ENCODE results near the gene RGS5.

The RGS5 gene

DNA sequence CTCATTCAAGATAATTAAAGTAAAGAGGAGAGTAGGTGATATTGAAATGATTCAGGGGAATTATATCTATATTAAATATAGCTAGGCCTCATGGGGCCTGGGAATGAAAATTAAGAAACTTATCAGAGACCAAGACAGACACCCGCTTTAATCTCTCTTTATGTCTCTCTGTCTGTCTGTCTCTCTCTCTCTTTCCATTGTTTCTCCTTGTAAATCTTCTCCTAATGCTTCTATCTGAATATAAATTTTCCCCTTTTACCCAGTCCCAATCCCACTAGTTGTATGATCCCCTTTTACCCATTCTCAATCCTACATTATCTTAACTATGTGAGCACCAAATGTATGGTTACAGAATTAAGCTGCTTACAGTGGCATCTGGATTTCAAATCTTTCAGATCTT, 61.2 kb downstream of the RGS5 start:
- DNase-seq: no peak

GRCh38 chr1:163137556-163138265, 65.0 kb downstream of the RGS5 start:
- no peak for DNase-seq

DNA sequence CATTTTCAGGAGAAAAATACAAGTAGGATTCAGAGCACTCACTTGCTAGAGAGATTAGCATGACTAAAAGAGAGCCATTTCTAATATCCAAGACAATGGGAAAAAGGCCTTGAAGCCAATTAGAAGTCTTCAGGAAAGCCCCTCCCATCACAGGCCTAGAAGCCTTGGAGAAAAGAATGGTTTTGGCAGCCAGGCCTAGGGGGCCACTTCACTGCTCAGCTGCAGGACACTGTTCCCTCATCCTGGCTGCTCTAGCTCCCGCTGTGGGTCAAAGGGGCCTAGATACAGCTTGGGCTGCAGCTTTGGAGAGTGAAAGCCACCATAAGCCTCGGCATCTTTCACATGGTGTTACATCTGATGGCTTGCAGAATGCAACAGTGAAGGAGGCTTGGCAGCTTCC, 70.7 kb downstream of the RGS5 start:
- DNase-seq: no peak

DNA sequence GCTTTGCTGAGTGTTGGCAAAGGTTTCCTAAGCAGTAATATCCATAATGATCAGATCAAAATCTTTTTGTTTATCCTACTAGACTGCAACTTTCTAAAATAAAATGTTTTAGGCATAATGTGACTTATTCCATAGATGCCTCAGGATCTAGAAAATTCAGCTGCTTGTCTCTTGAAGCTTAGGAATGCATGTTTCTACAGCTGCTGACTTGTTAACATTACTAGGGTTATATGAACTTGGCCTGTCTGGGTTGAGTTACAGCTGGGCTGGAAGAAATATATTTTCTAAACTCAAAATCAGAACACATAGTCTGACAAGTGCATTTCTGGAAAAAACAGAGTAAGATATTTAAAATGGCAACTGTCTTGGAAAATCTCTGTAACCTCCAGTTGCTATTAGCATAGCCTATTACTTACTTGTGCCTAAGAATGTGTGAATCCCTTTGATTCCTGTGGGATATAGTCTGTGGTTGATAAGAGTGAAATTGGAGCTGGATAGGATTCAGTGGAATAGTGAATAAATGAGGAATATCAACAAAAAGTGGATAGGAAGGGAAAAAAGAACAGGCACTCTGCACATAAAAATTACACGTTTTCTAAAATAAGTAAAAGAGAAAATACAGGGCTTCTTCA, 72.4 kb downstream of the RGS5 start:
- no peak for DNase-seq

DNA sequence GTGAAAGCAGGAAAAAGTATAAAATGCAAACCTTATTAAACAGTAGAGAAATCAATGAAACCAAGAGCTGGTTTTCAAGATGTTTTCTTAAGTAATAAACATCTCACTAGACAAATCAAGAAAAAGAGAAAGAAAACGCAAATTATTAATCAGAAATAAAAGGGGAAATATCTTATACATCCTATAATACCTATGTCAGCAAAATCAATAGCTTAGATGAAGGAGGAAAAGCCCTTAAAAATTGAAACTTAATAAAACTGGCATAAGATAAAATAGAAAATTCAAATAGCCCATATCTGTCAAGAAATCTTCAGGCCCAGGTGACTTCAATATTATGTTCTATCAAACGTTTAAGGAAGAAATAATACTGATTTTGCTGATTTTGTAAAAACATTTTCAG, 74.4 kb downstream of the RGS5 start:
- no peak for DNase-seq

- no peak for DNase-seq
Measured at GRCh38 chr1:163124812-163125211, 77.9 kb downstream of the RGS5 start.

DNA sequence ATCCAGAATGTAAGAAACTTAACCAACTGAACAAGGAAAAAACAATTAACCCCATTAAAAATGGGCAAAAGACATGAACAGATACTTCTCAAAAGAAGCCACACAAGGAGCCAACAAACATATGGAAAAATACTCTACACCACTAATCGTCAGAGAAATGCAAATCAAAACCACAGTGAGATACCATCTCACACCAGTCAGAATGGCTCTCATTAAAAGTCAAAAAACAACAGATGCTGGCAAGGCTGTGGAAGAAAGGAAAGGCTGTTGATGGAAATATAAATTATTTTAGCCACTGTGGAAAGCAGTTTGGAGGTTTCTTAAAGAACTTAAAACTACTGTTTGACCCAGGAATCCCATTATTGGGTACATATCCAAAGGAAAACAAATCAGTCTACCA, 82.3 kb downstream of the RGS5 start:
- DNase-seq: no peak

- DNase-seq: no peak
Measured at GRCh38 chr1:163119707-163120106, 83.0 kb downstream of the RGS5 start.

DNA sequence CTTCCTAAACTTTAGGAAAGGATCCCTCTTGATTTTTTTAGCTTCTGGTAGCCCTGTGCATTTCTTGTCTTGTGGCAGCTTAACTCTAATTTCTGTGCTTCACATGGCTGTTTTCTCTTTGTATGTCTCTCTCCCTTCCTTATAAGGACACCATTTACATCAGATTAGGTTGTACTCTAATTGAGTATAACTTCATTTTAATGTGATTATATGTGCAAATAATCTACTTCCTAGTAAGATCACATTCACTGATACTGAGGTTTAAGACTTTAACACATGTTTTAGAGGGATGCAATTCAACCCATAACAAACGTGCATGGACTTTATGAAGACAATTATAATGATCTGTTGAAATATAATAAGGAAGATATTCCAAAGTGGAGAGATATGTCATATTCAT, 86.8 kb downstream of the RGS5 start:
- DNase-seq: no peak

- no peak for DNase-seq
Measured at GRCh38 chr1:163107655-163108054, 95.1 kb downstream of the RGS5 start.

DNA sequence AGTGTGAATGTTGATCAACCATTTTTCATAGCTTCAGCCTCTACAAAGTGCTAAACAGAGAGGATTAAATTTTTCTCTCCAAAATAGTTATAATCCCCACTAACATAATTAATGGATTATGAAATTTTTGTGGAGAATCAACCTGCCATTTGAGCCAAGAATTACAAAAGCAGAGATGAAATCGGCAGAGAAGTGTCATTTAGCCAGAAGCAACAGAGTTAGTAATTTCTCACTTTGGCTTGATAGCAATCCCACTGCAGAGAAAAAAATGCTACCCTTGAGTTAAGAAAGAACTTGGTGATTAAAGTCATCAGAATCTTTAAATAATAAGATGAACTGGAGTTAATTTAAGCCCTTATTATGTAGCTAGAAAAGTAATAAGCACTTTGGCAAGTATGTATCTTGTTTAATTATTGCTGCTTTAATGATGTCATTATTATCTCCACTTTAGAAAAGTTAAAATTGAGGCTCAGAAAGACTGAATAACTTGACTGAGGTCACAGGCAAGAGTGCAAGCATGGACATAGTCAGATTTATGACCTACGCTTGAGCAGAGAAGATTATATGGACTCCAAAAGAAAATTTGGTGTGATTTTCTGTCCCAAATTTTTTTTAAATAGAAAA, 96.2 kb downstream of the RGS5 start:
- no peak for DNase-seq

GRCh38 chr1:163104385-163105099, 98.2 kb downstream of the RGS5 start:
- no peak for DNase-seq

- DNase-seq: no peak
Measured at GRCh38 chr1:163102590-163102989, 100.1 kb downstream of the RGS5 start.

- no peak for DNase-seq
Measured at GRCh38 chr1:163095213-163095612, 107.5 kb downstream of the RGS5 start.

GRCh38 chr1:163094589-163094988, 108.1 kb downstream of the RGS5 start:
- DNase-seq: no peak

DNA sequence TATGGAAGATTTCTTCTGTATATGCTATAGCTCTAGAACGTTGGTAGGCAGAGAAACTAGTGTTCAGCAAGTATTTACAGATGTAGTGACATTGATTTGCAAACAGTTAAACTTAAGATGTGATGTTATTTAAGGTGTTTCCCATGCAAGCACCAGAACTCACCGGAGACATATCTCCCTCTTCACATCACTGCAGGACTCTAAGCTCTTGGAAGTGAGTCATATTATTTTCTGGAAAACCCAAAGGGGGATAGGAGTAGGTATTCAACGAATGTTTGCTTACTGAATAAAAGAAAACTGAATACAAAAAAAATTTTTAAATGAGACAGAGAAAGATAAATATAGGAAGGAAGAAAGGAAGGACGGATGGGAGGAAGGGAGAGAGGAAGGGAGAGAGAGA, 108.5 kb downstream of the RGS5 start:
- DNase-seq: no peak

- DNase-seq: no peak
Measured at GRCh38 chr1:163093579-163093978, 109.1 kb downstream of the RGS5 start.

DNA sequence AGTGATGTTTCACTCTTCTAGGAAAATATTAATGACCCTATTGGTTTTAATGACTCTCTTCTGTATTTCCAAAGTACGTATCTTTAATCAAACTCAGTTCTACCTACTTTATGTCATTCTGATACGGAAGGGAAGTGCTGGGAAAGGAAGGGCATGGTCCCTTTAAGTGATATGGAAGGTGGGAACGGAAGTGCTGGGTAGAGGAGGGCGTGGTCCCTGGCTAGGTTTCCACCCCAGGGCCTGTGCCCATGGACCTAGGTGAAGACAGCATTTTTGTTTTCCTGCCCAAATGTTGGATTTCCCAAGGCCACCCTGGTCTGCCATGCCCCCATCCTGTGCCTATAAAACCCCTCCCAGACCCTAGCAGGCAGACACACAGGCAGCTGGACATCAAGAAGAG, 109.5 kb downstream of the RGS5 start:
- no peak for DNase-seq
